HL-60/S4 treated with phorbol 12-myristate 13-acetate at 8.2 ng/mL for 4 days and 3 days (cell line): ENCODE data around the gene PLAAT4.
"Not testable (repeated sequence)": the region's sequence is repeated elsewhere in the genome, so short reads cannot be mapped to it uniquely, and the experiment has no call there.

ENCODE experiments used
- in situ Hi-C: fragments of 300-500 bp; cut with MboI; formaldehyde crosslinking; loops from 2 replicates; pipeline ENCODE4 v1.15.0; 2022; ENCODE audit warnings: low sequenced_read_pairs

Gene PLAAT4

GRCh38 chr11:63537293-63538101 is 889 bp downstream of the PLAAT4 start:
- in situ Hi-C loops = no loop called here

DNA sequence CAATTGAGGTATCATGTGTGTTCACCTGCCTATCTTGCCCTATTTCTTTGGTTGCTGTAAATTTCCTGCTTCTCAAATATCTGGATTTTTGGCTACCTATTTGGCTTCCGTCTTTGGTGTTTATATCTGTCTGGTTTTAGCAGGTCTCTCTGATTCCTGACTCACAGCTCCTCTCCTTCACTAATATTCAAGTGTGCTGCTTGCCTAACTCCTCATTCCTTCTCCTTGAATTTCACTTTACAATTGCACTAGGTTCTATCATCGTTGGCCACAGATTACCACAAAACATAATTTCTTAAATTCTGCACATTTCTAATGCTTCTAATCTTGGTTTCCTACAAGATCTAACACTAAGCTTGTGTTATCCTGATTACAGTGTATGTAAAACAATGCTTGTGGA is 5.9 kb downstream of the PLAAT4 start:
- in situ Hi-C loops = not testable (repeated sequence)

DNA sequence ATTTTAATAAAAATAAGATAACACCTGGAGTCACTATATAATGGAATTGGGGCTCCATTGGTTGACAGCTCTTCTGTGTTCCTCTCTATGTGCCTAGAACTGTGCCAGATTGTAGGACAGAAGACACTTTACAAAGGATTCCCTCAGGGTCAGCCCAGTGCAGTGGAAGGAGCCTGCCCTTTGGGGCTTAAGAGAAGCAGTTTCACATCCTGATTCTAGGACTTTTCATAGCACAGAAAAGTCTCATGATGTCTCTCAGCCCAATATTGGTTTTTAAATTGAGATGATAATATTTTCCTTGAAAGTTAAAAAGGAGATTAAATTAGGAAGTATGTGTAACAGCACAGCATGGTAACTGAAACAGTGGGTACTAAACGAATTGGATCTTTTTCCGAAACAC is 7.1 kb downstream of the PLAAT4 start:
- in situ Hi-C loops = no loop called here

GRCh38 chr11:63547061-63547460 is 10.5 kb downstream of the PLAAT4 start:
- in situ Hi-C loops = no loop called here

- in situ Hi-C loops = no loop called here
These were observed 11.6 kb downstream of the PLAAT4 start for GRCh38 chr11:63548178-63548577.

DNA sequence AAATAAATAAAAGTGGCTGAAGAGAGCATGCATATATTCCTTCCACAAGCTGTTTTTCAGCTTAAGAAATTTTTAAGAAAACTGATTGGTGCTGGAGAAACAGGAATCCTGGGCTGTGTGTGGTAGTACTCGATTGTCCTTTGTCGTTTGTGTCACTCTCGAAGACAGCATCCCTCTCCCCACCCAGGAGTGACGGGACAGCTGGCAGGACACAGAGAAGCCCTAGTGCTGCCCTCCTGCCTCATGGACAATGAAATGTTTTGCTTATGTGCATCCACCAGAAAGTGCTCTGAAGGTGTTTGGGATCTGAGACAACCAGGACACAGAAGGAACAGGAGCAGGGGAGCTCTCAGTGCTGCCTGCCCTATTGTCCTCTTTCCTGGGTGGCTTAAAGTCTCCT is 12.8 kb downstream of the PLAAT4 start:
- in situ Hi-C loops = no loop called here

DNA sequence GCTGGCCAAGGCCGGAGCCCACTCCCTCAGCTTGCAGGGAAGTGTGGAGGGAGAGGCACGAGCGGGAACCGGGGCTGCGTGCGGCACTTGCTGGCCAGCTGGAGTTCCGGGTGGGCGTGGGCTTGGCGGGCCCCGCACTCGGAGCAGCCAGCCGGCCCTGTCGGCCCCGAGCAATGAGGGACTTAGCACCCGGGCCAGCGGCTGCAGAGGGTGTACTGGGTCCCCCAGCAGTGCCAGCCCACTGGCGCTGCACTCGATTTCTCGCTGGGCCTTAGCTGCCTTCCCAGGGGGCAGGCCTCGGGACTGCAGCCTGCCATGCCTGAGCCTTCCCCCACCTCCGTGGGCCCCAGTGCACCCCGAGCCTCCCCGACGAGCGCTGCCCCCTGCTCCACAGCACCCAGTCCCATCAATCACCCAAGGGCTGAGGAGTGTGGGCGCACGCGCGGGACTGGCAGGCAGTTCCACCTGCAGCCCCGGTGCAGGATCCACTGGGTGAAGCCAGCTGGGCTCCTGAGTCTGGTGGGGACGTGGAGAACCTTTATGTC is 13.6 kb downstream of the PLAAT4 start:
- in situ Hi-C loops = not testable (repeated sequence)

- in situ Hi-C loops = no loop called here
These were observed 14.7 kb downstream of the PLAAT4 start for GRCh38 chr11:63551091-63551888.

- in situ Hi-C loops = no loop called here
These were observed 15.3 kb downstream of the PLAAT4 start for GRCh38 chr11:63551889-63552266.

GRCh38 chr11:63552921-63553320 is 16.3 kb downstream of the PLAAT4 start:
- in situ Hi-C loops = no loop called here

DNA sequence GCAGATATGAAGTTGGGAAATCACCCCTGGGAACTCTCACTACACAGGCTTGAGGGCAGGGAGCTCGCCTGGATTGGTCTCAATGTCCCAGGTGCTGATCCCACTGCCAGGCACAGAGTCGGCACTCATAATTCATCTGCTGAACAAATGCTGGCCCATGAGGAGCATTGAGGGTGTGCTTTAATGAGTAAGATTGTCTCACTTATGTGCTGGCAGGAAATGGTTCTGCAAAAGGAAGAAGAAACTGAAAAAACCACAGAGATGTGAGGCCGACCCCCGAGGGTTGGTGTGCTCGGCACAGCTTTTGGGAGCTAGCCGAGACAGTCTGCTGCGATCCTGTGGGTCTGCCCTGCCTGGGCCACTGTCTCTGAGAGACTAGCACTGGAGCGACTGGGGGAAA is 17.2 kb downstream of the PLAAT4 start:
- in situ Hi-C loops = no loop called here

DNA sequence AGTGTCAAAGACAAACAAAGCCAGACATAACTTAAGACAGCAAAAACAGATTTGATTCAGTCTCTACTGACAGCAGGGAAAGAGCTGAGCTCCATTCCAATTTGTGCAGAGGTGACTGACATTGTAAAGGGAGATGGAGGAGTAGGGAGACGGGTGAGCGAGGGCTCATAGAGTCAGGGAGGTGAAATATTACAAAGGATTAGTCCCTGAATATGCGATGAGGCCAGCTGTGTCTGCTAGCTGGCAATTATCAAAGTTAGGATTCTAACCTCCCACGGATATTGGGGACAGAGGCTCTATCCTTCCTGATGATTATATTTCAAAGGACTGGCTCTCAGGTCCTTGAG is 18.2 kb downstream of the PLAAT4 start:
- in situ Hi-C loops = no loop called here

GRCh38 chr11:63556404-63557013 is 19.9 kb downstream of the PLAAT4 start:
- in situ Hi-C loops = no loop called here

GRCh38 chr11:63557570-63557969 is 21.0 kb downstream of the PLAAT4 start:
- in situ Hi-C loops = no loop called here

- in situ Hi-C loops = no loop called here
These were observed 22.0 kb downstream of the PLAAT4 start for GRCh38 chr11:63558459-63559157.

GRCh38 chr11:63560506-63561180 is 24.0 kb downstream of the PLAAT4 start:
- in situ Hi-C loops = no loop called here

- in situ Hi-C loops = no loop called here
These were observed 26.8 kb downstream of the PLAAT4 start, which contains the start of gene PLAAT2 for GRCh38 chr11:63563201-63564055. TSS of gene PLAAT2 (minus strand) at chr11:63563379. CDS start at chr11:63563324, 55 bp downstream.

DNA sequence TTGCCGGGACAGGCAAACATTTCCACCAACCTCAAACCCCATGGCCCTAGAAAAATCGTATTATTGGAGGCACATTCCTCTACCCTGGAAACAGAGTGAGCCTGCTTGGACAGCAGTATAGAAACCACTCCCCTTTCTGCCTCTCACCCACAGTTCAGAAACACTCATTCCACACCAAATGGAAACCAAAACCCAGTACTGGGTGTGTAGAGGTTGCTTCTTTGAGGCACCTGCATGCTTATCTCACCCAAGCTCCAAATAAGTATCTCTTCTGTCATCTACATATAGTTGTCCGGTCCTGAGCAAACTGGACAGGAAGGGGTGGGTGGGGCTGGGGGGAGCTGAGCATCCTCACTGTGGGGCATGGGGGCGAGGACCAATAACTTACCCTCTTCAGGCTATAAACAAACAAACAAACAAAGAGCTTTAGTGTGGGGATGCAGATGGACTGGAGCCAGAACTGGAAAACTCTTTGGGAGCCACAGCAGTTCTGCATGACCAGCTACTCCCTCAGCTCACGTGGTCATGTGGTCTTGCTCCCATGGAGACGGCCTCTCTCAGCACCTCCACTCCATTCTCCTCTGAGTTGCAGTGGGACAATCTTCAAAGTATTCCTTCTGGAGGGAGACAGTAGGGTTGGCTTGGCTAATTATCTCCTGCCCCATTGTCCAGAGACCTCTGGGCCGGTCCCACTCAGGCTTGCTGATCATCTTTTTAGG is 27.6 kb downstream of the PLAAT4 start:
- in situ Hi-C loops = no loop called here
